ENCODE results near the gene EFCAB6.

DNA sequence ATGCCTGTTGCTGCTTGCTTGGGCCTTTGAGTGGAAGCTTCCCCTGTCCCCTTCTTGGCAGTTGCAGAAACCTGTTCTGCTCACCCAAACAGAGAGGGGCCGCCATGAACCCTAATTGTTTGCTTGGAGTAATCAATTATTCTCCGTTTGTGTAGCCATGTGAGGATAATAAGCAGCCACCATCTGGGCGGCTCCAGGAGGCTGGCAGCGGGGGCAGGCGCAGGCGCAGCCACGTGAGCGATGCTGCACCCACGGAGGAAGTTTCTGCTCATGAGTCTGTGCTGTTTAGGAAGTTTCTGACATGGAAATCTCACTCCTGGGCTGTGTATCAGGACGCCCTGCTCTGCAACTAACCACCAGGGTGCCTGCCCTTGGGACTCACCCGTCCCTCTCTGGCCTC, 310.2 kb downstream of the EFCAB6 start:
- TF ChIP-seq, protein P1, sequence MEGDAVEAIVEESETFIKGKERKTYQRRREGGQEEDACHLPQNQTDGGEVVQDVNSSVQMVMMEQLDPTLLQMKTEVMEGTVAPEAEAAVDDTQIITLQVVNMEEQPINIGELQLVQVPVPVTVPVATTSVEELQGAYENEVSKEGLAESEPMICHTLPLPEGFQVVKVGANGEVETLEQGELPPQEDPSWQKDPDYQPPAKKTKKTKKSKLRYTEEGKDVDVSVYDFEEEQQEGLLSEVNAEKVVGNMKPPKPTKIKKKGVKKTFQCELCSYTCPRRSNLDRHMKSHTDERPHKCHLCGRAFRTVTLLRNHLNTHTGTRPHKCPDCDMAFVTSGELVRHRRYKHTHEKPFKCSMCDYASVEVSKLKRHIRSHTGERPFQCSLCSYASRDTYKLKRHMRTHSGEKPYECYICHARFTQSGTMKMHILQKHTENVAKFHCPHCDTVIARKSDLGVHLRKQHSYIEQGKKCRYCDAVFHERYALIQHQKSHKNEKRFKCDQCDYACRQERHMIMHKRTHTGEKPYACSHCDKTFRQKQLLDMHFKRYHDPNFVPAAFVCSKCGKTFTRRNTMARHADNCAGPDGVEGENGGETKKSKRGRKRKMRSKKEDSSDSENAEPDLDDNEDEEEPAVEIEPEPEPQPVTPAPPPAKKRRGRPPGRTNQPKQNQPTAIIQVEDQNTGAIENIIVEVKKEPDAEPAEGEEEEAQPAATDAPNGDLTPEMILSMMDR (IDR thresholded peaks at IDR 0.05), result no peak
- no peak for TF ChIP-seq POLR2AphosphoS5 (IDR thresholded peaks at IDR 0.05)

All from breast epithelium (tissue), 3 donors.